ENCODE data around the gene FAM13A. TPM values are rescaled to one million over a fixed set of nuclear protein-coding genes. Genes with fewer than 3 reads are reported as not detected.
A peak's percentile ranks its signal among the peaks of the same experiment; 100 is the strongest.

FAM13A gene
- total and polyA plus RNA-seq, 9 of the 15 experiments (the other 6 are each of a cell fraction or from before 2014, with no cell fraction given), result 11.3 to 23.3 (median 14.7) TPM

GRCh38 chr4:88823058-88823919 is 233.7 kb downstream of the FAM13A start (continued):
- TF ChIP-seq ZNF224 (CRISPR knock-in tag; IDR thresholded peaks at IDR 0.05), result no peak
- TF ChIP-seq TRIM24 (IDR thresholded peaks at IDR 0.05), result peak; percentile 28 to 69; a peak in 2 of 4 replicates
- peak; percentile 77; the same call in 1 of the 2 replicates for TF ChIP-seq FOXJ3 (CRISPR knock-in tag; IDR thresholded peaks at IDR 0.05)
- TF ChIP-seq YBX1 (IDR thresholded peaks at IDR 0.05), result no peak
- peak; percentile 66; the same call in 1 of the 2 replicates for TF ChIP-seq BCOR (IDR thresholded peaks at IDR 0.05)
- no peak for TF ChIP-seq XRCC3 (IDR thresholded peaks at IDR 0.05)
- peak; percentile 79 for TF ChIP-seq EHMT2 (IDR thresholded peaks at IDR 0.05)
- TF ChIP-seq KLF1 (tag; IDR thresholded peaks at IDR 0.05), result no peak
- 0 out of 2 replicates have a peak, but pooled peaks have one; percentile 58 for TF ChIP-seq ZBTB43 (CRISPR knock-in tag; IDR thresholded peaks at IDR 0.05)
- no peak for TF ChIP-seq CHD4 (IDR thresholded peaks at IDR 0.05; ENCODE audit: insufficient read depth, insufficient replicate concordance, low read depth, low read length, poor library complexity, severe bottlenecking)
- TF ChIP-seq MYC (IDR thresholded peaks at IDR 0.05; ENCODE audit: low read depth, low read length), result peak; percentile 6; the same call in 1 of the 2 replicates
- no peak for TF ChIP-seq MYC (CRISPR knock-in tag; IDR thresholded peaks at IDR 0.05; ENCODE audit: borderline replicate concordance, low read depth)
- TF ChIP-seq STAT6 (CRISPR knock-in tag; IDR thresholded peaks at IDR 0.05), result peak; percentile 84; the same call in 1 of the 2 replicates
- no peak for TF ChIP-seq CEBPG (CRISPR knock-in tag; IDR thresholded peaks at IDR 0.05)
- TF ChIP-seq CEBPG (tag; conservative IDR thresholded peaks at IDR 0.05 in 1 of 2, IDR thresholded peaks at IDR 0.05 in 1 of 2), result peak in 1 of 2 experiments; percentile 9; a peak in 1 of 4 replicates
- no peak; the same call in 1 of the 2 replicates for TF ChIP-seq SMARCC2 (IDR thresholded peaks at IDR 0.05; ENCODE audit: low read depth)
- no peak for TF ChIP-seq GATA2 (CRISPR knock-in tag; IDR thresholded peaks at IDR 0.05)
- no peak for TF ChIP-seq FIP1L1 (IDR thresholded peaks at IDR 0.05; ENCODE audit: low read depth, low read length, poor library complexity, severe bottlenecking)
- TF ChIP-seq SRF (CRISPR knock-in tag; IDR thresholded peaks at IDR 0.05), result no peak
- 0 out of 2 replicates have a peak, but pooled peaks have one; percentile 11 for TF ChIP-seq ETV1 (tag; conservative IDR thresholded peaks at IDR 0.05; ENCODE audit: low read depth)
- no peak for TF ChIP-seq PTTG1 (tag; IDR thresholded peaks at IDR 0.05; ENCODE audit: low read depth)
- TF ChIP-seq FUS (optimal IDR thresholded peaks at IDR 0.05; ENCODE audit: low read depth, low read length), result no peak

Data from K562 (cell line).